COLO829 (cell line): ENCODE results near the gene GALNT18.
A peak's percentile ranks its signal among the peaks of the same experiment; 100 is the strongest.

Experiments
- DNase-seq: peaks from one replicate; pipeline ENCODE4 v3.0.0; 2012; ENCODE audit warnings: low spot score

Gene GALNT18

DNA sequence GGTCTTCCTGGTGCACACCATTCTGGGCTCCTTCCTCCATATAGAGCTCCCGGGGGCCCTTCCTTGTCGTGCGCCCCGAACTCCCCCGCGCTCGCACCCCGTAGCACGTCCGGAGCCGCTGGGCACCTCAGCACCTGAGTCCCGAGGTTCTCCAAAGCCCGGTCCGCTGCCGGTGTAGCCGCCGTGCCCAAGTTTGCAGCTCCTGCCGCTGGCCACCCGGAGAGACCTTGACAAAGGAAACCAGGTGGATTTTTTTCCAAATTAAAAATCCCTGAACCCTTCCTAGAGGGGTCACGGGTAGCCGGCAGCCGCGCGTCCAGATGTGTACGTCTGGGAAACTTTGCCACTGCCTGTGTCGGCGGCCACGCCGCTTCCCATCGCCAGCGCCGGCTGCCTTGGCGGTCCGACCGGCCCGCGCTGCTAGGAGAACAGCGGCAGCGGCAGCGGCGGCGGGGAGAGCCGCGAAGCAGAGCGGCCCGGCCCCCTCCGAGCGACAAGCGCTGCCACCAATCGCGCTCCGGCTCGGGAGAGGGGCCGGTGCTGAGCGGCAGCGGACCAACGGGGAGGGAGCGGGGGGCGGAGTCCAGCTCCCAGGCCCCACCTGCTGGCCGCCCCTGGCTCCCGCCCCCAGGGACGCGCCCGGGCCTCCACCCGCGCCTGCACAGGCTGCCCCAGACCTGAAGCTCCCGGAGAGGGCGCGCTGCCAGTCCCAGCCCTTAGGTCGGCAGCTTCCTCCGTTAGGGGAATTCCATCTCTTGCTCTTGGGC, at the start of gene GALNT18:
Gene GALNT18 (minus strand): TSS at position 433 of the 767 bp plus-strand sequence.
- peak; percentile 78 for DNase-seq

DNA sequence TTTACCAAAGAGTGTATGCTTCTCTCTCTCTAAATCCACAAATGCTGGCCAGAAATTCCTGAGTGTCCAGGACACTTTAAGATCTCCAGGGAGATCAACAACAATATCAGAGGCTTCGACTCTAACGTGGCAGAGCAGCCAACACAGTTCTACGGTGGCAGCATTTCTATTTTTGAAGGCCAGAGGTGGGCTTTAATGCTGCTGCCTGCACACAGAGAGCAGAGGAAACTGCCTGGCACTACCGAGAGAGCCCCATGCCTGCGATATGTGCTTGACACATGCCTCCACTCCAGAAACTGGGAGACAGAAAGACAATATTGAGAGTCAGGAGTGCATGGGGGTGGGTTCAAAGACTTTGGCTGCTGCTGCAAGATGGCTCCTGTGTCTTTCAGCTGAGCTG, 48.8 kb upstream of the GALNT18 start:
- DNase-seq: no peak

DNA sequence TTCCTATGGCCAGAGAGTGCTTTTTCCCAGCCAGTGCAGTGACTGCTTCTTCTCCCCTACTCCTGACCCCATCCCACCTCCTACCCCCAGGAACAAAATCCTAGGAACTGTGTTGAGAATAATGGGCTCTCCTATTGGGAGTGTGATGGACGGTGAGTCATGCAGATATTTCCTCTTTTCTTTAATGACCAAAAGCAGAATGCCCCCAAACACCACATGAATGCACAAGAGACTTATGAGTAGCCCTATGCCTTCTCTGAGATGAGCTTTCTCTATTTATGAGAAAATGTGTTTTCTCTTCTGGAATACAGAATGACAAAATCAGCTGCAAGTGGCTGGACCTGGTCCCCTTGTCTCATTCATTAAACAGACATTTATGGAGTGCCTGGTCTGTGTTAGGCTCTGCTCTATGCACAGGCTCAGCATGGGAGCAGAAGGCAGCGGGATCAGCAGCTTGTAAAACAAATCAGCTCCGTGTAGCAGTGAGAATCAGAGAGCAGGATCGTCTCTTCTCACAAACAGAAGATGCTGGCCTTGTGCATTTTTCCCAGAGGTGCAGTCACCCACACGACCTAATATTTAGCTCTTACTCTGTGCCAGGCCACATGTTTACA, 47.5 kb upstream of the GALNT18 start:
- peak; percentile 24 for DNase-seq

DNA sequence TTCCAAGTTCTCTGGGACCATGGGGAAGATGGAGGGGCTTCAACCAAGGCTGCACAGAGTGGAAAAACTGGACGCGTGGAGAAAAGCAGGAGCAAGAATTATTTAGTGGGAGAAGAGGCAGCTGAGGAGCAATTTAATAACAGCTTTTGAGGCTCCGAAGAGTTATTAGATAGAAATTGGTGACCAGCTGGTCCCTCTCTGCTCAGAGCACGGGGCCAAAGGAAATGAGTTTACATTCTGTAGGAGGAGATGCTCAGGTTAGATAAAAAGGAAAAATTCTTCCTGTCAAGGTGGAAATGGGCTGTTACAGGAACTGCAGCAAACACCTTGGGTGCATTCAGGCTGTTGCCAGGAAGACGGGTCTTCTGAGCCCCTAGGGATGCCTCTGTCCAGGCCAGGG, 47.0 kb upstream of the GALNT18 start:
- no peak for DNase-seq

DNA sequence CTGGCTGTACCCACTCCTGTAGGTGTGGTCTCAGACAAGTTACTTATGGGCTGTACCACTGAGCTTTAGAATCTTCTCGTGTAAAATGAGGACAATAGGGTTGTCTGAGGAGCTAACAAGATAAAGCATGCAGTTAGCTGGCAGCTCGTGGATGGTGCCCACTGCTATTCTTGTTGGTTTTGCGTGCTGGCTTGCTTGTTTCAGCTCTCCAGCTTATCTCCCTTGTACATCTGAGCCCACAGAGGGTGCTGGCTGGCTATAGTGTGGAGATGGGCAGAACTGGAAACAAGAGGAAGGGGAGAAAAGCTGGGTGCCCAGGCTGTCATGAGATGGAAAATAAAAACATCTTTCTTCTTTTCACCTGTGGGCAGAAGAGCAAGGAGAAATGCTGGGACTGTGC, 46.5 kb upstream of the GALNT18 start:
- no peak for DNase-seq

DNA sequence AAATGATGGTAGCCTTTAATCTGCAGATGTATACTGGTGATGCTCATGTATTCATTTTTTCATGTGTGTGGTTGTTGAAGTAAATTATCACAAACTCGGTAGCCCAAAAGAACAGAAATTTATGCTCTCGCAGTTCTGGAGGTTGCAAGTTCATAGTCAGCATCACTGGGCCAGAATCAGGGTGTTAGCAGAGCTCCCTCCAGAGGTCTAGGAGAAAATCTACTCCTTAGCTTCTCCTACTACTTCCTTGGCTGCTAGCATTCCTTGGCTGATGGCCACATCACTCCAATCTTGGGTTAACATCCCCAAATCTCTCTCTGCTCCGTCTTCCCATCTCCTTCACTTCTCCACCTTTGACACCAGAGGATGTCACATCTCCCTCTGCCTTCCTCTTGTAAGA, 45.3 kb upstream of the GALNT18 start:
- DNase-seq: no peak

DNA sequence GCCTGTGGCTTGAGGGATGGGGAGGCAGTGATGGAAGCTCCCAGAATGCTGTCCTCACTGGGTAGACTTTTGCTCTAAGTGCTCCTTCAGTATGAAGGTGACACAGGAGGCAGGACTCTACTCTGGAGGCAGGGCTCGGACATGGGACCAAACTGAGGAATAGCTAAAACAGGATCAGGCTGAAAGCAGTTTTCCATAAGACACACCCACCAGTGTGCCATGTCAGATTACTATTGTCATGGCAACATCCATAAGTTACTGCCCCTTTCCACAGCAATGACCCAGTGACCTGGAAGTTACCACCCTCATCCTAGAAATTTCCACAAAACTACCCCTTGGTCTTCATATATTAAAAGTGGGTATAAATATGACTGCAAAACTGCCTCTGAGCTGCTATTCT, 43.6 kb upstream of the GALNT18 start:
- no peak for DNase-seq

DNA sequence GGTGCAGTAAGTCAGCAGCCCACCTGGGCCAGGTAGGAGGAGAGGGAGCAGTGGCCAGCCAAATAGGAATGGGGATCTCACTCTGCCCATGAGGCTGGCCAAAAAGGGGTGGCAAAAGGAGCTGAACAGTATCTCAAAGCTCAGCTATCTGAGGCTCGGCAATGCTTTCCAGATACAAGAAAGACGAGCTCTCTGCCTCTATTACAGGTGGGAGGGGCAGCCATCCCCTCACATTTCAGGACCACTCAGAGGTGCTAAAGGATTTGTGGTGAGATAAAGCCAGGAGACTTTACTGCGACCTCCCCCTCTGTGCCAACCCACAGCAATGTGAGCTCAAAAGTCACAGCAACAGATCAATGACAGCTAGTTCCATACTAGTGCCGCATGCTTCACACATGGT, 42.1 kb upstream of the GALNT18 start:
- DNase-seq: no peak

DNA sequence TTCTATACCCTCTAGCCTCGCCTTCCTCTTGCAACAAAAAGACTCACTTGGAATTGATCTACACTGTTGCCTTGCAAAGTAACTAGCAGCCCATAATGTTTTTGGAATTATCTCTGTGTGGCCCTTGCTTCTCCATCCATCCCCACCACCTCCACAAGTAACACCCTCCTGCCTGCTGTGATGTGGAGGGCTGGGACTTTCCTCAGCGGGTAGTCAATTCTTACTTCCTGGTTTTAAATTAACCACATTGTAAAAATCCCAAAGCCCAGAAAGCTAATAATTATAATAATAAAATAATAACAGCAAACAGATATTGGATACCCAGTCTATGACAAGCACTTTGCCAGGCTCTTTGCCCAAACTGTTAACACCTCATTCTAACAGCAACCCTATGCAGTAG, 40.8 kb upstream of the GALNT18 start:
- no peak for DNase-seq

DNA sequence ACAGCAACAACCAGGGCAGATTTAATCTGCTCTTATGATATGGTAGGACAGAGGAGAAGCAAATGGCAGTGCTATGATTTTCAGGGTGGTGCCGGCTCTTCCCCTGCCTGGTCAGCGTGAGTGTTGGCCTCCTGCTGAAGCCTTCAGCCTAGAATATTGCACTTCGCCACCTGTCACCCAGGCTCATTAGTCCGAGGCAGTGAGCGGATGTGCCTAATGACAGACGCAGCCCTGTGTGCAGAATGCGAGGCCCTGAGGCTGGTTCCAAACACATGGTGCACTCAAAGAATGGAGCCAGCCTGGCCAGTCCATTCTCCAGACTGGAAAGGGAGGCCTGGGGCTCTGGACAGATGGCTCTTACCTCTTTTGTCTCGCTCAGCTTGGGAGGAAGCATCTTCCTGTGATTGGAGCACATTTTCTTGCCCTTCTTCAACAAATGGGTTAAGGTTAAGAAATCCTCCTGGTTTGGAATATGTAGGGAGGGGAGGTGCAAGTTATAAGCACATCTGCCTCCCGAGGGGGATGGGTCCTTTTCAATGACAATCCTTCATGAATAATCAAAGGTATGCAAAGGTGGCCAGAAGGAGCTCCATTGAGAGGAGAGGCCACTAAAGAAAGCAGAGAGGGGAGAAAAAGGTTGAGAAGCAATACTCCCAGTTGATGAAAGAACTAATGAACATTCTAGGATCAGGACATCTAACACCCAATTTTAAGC, 39.7 kb upstream of the GALNT18 start:
- DNase-seq: no peak

DNA sequence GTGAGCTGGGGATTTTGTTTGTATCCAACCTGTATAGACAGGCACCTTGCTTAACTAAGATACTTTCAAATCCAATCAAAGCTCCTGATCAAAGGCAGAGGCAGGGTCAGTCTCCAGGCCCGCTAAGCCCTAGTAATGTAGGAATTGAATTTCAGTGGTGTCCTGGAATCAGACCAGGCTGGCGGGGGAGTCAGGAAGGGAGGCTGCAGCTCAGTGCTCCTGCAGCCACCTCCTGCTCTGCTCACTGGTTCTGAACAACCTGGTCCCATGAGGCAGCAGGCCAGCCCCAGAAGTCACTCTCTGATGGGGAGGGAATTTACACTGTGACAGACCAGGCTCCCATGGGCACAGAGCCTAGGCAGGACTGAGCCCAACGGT, 38.5 kb upstream of the GALNT18 start:
- no peak for DNase-seq

DNA sequence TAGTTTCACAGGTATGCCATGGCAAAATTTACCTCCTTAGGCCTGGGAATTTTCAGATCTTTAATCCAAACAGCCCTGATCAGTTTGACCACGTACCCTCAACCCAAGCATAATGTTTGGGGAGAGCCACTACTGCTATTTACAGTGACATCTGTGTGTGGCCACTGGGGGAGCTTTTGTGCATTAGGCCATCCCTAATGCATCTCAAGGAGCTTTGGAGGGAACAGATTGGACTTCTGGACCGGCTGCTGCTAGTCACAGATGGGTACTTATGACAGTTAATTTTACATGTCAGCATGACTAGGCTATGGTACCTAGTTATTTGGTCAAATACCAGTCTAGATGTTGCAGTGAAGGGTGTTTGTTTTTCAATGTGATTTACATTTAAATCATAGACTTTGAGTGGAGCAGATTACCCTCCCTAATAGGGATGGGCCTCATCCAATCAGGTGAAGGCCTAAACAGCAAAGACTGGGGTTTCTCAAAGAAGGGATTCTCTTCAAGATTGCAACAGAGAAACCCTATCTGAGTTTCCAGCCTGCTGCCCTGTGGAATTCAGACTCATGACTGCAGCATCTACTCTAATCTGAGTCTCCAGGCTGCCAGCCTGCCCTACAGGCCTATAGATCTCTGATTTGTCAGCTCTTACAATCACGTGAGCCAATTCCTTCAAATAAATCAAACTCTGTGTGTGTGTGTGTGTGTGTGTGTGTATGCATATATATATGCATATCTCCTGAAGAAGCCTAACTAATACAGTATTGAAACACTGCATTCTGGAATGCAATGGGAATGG, 38.0 kb upstream of the GALNT18 start:
- no peak for DNase-seq

DNA sequence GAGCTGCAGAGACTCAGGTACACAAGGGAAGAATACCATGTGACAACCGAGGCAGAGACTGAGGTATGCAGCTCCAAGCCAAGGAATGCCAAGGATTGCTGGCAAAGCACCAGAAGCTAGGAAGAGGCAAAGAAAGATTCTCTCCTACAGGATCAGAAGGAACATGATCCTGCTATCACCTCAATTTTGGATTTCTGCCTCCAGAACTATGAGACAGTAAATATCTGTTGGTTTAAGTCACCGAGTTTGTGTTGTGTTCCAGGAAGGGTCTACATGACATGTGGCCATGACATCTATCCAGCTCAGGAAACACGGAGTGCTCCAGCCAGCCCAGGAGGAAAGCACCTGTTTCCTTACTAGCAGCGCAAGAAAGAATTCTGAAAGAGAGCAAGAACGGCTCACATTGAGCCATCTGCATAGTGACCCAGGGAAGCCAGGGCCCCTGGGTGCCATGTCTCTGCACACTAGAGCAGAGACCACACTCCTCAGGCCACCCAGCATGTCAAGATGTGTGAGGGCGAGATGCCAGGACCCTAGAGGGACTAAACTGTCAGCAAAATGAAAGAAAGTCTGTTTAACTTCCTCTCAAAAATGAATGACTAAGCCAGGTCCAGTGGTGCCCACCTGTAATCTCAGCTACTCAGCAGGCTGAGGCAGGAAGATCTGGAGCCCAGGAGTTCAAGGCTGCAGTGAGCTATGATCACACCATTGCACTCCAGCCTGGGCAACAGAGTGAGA, 35.6 kb upstream of the GALNT18 start:
- no peak for DNase-seq

DNA sequence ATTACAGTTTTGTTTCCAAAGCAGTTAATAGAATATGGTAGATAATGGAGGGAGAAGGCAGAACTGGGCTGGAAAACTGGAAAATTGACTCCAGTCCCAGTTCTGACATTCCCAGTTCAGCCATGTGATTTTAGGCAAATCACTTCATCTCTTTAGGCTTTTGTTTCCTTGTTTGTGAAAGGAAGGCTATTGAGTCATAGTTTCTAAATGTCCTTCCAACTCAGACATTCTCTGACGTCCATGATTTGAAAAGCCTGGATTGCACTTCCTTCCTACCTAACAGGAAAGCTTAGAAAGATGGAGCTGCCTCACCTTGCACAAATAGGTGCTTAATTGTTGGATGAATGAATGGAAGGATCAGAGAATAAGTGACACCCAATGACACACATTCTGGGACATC, 19.8 kb upstream of the GALNT18 start:
- DNase-seq: no peak

DNA sequence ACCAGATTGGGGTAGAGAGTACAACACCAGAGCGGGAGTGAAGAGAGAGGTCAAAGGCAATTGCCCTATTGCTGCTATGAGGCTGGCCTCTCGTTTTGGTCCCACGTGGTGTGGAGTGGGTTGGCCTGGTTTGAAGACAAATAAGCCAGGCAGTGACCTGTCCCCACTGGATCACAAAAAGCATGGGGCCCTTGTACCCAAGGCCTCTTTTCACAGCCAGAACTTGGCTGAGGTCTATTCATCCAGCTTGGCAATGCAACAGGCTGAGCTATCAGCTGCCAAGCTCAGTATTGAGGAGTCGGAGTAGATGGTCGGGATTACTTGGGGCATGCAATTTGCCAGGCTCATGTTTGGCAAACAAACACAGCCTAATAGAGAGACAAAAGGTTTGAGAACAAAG, 19.2 kb upstream of the GALNT18 start:
- DNase-seq: no peak

DNA sequence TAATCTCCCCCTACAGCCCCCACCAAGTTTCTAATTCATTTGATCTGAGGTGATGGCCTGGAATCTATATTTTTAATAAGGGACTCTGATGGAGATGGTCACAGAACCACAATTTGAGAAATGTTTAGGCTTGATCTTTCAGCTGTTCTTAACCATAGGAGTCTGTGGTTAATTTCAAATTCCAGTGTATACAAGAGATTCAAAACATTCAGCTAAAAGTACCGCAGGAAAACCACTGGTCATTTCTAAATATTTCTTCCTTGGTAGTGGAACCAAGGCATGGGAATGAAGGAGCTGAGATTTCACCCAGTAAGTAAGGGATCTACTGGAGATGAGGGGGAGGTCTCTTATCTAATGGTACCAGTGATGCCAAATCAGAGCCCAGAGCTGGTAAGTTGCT, 18.3 kb upstream of the GALNT18 start:
- DNase-seq: no peak

DNA sequence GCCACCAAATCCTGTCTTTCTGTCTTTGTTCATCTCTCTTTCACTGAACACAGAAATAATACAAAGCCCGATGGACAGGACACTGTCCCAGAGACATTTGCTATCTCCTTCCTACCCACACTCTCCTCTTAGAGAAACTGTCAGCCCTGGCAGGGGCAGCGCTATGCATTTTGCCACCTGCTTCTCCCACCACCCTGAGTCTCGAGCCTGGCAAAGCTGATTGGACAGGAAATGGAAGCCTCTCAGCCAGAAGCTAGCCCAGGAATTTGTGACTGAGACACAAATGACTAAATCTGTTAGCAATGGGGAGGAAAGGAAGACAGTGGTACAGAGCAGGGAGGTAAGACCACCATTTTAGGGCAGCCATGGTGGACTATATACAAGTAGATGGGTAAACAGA, 14.9 kb upstream of the GALNT18 start:
- DNase-seq: no peak

DNA sequence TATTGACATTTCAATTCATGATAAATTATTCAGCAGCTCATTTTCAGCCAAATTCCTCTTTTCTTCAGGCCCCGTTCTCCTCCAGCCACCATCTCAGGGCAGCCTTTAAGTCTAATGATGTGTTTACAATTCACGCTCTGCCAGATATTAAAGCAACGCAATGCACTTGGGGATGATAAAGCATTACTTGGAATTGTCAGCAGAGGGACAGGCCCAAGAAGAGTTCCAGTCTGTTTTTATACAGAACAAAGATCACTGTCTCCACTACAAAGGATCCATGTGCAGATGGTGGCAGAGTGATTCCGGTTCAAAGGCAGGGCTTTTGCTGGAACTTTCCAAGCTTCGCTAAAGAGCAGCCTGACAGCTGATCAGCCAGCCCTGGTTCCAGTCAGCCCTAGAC, 13.6 kb upstream of the GALNT18 start:
- no peak for DNase-seq

DNA sequence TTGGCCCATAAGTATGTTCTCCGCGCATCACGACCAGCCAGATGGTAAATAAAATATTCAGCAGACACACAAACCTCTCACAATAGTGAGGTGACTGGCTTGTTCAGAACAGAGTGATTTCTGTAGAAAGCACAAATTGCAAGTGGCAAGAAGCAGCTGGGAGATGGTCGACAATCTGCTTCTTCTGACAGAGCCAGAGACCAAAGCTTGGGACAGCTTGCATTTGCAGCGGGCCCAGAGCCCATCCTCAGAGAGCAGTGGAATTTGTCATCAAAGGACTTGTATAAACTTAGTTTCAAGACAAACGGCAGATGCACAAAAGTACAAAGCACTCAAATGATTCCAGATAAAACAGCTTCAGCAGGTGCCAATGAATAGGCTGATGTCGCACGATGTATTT, 7.6 kb upstream of the GALNT18 start:
- DNase-seq: no peak

DNA sequence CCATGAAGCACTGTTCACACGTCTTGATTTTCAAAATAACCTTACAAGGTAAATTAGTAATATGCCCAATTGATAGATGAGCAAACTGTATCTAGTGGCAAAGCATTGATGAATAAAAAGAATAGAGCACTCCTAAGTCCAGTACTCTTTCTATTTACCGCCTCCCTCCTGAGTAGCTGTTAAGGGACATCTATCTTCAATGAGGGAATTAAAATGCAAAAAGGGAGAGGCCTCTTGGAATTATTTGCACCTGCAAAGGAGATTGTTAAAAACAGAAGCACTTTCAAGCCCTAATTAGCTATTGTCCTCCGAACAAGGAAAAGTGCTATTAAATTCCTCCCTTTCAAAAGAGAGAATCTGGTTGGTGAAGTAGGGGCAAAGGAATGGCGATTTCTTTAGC, 6.8 kb upstream of the GALNT18 start:
- DNase-seq: no peak

DNA sequence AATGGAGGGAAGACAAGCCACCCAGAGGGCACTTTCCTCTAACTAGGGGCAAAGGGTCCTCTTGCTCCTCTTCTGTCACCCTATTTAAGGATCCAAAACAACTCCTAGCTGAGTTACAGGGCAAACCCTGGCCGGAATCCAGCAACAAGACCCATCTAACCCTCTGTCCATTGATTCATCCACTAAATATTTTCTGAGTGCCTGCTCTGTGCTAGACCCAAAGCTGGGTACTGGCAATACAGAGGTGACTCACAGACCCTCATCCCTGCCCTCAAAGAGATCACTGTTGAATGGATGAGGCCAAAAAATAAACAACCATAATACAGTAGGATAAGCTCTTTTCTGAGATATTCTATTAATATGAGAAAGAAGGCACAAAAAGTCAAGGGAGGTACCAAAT, 4.3 kb upstream of the GALNT18 start:
- DNase-seq: no peak

DNA sequence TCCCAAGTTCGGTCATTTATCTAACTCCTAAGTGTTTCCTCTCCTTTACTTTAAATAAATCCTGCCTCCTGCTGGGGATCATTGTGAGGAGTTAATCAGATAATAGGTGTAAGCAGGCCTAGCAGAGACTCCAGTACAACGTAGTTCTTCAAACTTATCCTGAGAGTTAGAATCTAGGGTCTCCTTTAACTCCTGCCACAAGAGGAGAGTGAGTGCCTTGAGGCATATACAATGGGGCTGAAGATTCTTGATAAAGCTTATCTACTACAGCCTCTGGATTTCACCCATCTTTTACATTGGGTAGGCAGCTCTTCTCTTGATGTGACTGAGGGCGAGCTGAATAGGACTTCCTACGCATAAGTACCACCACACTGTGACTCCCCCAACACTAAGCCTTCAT, 3.1 kb upstream of the GALNT18 start:
- DNase-seq: no peak
